ENCODE measurements around the gene SPATA13.
"Not testable (repeated sequence)": the region's sequence is repeated elsewhere in the genome, so short reads cannot be mapped to it uniquely, and the experiment has no call there.

SPATA13 gene

GRCh38 chr13:24287748-24288287 lies 127.3 kb downstream of the SPATA13 start:
- no peak for DNase-seq

GRCh38 chr13:24288870-24289269 lies 128.3 kb downstream of the SPATA13 start:
- no peak for DNase-seq

- no peak for DNase-seq
These were observed 129.9 kb downstream of the SPATA13 start for GRCh38 chr13:24290280-24290932.

GRCh38 chr13:24292481-24292880 lies 132.0 kb downstream of the SPATA13 start:
- no peak for DNase-seq

GRCh38 chr13:24293746-24294145 lies 133.2 kb downstream of the SPATA13 start:
- DNase-seq, result no peak

GRCh38 chr13:24299488-24300114 lies 139.1 kb downstream of the SPATA13 start:
- DNase-seq, result no peak

GRCh38 chr13:24301434-24301833 lies 140.9 kb downstream of the SPATA13 start:
- DNase-seq, result no peak

- no peak for DNase-seq
These were observed 141.4 kb downstream of the SPATA13 start for GRCh38 chr13:24301911-24302310.

GRCh38 chr13:24304620-24305019 lies 144.1 kb downstream of the SPATA13 start:
- no peak for DNase-seq

- DNase-seq, result no peak
These were observed 146.1 kb downstream of the SPATA13 start for GRCh38 chr13:24306632-24307031.

- DNase-seq, result peak; percentile 41
These were observed 146.9 kb downstream of the SPATA13 start for GRCh38 chr13:24307211-24308067.

GRCh38 chr13:24308068-24308445 lies 147.5 kb downstream of the SPATA13 start:
- no peak for DNase-seq

- no peak for DNase-seq
These were observed 148.0 kb downstream of the SPATA13 start for GRCh38 chr13:24308488-24309020.

GRCh38 chr13:24309300-24309699 lies 148.8 kb downstream of the SPATA13 start, which contains the start of gene C1QTNF9:
TSS of gene C1QTNF9 (plus strand) at chr13:24309580. CDS start at chr13:24316004, 6,424 bp downstream.
- DNase-seq, result not testable (repeated sequence)

- DNase-seq, result no peak
These were observed 152.9 kb downstream of the SPATA13 start for GRCh38 chr13:24313439-24313838.

- not testable (repeated sequence) for DNase-seq
These were observed 157.3 kb downstream of the SPATA13 start for GRCh38 chr13:24317835-24318234.

GRCh38 chr13:24318878-24319277 lies 158.4 kb downstream of the SPATA13 start:
- not testable (repeated sequence) for DNase-seq

GRCh38 chr13:24319641-24320040 lies 159.1 kb downstream of the SPATA13 start:
- not testable (repeated sequence) for DNase-seq

GRCh38 chr13:24321416-24321815 lies 160.9 kb downstream of the SPATA13 start:
- not testable (repeated sequence) for DNase-seq

GRCh38 chr13:24322470-24322869 lies 161.9 kb downstream of the SPATA13 start:
- not testable (repeated sequence) for DNase-seq

GRCh38 chr13:24323036-24323738 lies 162.7 kb downstream of the SPATA13 start:
- no peak for DNase-seq

- DNase-seq, result no peak
These were observed 163.2 kb downstream of the SPATA13 start for GRCh38 chr13:24323739-24324075.

All from NCI-H1092 treated with DMSO at 0.1 percent for 48 hours (cell line).